Cardiac fibroblast (primary cell): ENCODE data around the gene CLIC6.

ENCODE experiments used
- DNase-seq, 2 donors: peaks; one replicate each; pipeline versions ENCODE4 v3.0.0 to v3.0.0-alpha.2; 2010; ENCODE audit warnings: low read depth in 2 of 2
- H3K4me3 ChIP-seq, 2 donors: replicated peaks in 1 of 2; 1 replicate in 1 of 2; 2 replicates in 1 of 2; pipeline ENCODE4 v1.5.1; 2011; ENCODE audit warnings: low read depth in 2 of 2, low read length in 2 of 2, mild to moderate bottlenecking in 2 of 2, moderate library complexity in 1 of 2
- TF ChIP-seq, protein P1 (sequence below): IDR thresholded peaks from one replicate; pipeline ENCODE4 v1.5.1; 2011; ENCODE audit warnings: low read depth, mild to moderate bottlenecking, low read length, inconsistent platforms

The CLIC6 gene

DNA sequence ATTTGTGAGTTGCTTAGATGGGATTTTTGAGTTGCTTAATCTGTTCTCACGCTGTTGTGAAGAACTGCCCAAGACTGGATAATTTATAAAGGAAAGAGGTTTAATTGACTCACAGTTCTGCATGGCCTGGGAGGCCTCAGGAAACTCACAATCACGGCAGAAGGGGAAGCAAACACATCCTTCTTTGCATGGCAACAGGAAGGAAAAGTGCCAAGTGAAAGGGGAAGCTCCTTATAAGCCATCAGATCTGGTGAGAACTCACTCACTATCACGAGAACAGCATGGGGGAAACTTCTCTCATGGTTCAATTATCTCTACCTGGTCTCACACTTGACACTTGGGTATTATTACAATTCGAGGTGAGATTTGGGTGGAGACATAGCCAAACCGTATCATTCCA is 10.3 kb downstream of the CLIC6 start:
- TF ChIP-seq, protein P1, sequence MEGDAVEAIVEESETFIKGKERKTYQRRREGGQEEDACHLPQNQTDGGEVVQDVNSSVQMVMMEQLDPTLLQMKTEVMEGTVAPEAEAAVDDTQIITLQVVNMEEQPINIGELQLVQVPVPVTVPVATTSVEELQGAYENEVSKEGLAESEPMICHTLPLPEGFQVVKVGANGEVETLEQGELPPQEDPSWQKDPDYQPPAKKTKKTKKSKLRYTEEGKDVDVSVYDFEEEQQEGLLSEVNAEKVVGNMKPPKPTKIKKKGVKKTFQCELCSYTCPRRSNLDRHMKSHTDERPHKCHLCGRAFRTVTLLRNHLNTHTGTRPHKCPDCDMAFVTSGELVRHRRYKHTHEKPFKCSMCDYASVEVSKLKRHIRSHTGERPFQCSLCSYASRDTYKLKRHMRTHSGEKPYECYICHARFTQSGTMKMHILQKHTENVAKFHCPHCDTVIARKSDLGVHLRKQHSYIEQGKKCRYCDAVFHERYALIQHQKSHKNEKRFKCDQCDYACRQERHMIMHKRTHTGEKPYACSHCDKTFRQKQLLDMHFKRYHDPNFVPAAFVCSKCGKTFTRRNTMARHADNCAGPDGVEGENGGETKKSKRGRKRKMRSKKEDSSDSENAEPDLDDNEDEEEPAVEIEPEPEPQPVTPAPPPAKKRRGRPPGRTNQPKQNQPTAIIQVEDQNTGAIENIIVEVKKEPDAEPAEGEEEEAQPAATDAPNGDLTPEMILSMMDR: no peak
- DNase-seq: no peak
- H3K4me3 ChIP-seq: no peak overlapping the region

DNA sequence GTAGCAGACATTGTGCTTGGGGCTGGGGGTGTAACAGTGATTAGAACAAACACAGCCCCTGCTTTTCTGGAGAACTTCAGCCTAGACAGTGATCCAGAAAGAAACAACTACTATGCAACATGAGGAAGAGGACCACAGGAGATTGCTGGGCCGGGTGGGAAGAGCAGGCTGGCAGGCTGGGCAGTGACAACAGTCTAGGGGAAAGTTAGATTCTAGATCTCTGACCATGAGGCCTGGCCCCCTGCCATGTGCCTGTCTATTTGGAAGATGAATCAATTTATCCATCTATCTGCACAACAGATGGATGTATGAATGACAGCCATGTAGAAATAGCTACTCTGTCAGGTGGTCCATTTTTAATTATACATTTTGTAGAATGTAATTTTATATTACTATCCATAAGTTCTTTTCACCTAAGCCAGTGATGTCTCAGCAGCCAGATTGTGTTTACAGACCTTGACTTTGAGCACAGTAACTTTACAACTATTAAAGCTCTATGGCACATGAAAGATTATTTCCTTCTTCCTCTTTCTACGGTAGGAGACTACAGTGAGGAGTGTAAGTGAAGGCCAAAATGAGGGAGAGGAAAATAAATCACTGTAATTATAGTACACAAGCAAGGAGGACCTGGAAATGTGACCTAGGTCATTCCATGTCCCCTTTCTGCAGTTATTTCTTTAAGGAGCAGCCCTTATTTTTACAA is 15.5 kb downstream of the CLIC6 start:
- TF ChIP-seq, protein P1: no peak
- H3K4me3 ChIP-seq: no peak overlapping the region
- DNase-seq: no peak

DNA sequence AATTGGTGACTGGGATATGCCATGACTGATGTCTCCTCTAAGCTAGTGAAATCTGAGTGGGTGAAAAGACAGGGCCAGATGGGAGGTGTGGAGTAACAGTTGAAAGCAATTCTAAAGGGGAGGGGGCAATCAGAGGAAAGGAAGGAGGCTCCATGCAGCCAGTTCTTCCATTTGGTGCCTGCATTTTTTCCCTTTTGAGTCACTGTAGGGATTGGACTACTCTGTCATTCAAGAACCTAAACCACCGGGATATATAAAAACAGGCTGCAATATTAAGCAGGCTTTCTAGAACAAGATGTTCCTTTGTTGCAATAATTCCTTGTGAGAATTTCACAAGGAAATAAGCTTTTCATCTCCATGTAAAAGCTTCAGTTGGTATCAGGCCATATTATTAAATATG is 18.3 kb downstream of the CLIC6 start:
- DNase-seq: no peak
- TF ChIP-seq, protein P1: no peak
- no peak overlapping the region for H3K4me3 ChIP-seq

DNA sequence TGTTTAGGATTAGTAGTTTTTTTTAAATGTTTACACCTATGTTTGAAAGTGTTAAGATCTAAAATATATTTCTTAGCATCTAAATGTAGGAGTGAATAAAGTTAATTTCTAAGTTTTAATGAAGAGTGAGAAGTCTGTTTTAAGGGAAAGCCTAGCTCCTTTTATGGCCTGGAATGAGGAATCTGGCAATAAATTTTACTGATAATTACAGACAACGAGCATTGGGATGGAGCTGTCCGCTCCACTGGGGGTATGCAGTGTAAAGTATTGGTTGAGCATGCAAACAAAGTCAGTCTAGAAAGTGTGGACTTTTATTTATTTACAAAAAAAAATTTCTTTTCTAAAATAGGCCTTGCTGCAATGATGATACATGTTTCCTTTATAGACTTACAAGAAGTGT is 19.0 kb downstream of the CLIC6 start:
- DNase-seq: no peak

DNA sequence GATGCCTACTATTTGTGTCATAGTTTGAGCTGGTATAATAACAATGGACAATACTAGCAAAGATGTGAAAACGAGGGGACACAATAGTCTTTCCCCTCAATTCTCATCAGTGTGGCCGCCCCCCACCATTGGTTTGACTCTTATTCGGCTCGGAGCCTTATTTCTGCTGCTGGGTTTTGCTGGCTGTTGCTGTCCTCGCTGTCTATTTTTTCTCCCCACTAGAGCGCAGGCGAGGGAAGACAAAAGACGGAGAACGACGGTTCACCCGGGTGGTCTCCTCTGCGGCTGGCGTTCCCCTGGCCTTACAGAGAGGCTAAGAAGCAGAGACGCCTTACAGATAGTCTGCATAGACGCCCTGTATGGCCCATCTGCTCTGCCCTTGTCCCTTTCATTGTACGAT is 19.4 kb downstream of the CLIC6 start:
- no peak overlapping the region for H3K4me3 ChIP-seq
- TF ChIP-seq, protein P1: peak; percentile 65
- DNase-seq: peak; percentile 33 to 41

More for the DNA sequence above, 19.0 kb downstream of the CLIC6 start:
- TF ChIP-seq, protein P1: no peak
- no peak overlapping the region for H3K4me3 ChIP-seq

DNA sequence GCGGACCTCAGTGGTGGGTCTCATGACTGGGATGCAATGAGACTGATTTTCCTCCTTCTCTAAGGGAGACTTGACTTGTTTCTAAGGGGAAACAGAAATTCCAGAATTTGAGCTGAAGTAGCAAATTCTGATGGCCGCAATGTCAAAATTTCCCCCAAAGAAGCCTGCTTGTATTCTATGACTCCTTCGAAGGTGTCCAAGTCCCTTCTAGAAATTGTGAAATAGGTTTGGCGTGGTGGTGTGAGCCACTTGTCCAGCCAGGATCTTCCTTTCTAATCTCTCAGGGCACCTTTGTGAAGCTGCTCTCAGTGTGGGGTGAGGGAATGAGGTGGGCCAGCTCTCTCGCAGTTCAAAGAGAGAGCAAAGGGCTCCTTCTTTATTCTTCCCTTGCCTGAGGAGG is 19.9 kb downstream of the CLIC6 start:
- H3K4me3 ChIP-seq: no peak overlapping the region
- DNase-seq: no peak
- TF ChIP-seq, protein P1: no peak
